ENCODE measurements around the gene IMMP1L. TPM values are rescaled to one million over a fixed set of nuclear protein-coding genes. Genes with fewer than 3 reads are reported as not detected.

The IMMP1L gene, protein sequence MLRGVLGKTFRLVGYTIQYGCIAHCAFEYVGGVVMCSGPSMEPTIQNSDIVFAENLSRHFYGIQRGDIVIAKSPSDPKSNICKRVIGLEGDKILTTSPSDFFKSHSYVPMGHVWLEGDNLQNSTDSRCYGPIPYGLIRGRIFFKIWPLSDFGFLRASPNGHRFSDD
- total RNA-seq, result 27.3 to 37.4 TPM (median 28.1 TPM) in 3 replicates

DNA sequence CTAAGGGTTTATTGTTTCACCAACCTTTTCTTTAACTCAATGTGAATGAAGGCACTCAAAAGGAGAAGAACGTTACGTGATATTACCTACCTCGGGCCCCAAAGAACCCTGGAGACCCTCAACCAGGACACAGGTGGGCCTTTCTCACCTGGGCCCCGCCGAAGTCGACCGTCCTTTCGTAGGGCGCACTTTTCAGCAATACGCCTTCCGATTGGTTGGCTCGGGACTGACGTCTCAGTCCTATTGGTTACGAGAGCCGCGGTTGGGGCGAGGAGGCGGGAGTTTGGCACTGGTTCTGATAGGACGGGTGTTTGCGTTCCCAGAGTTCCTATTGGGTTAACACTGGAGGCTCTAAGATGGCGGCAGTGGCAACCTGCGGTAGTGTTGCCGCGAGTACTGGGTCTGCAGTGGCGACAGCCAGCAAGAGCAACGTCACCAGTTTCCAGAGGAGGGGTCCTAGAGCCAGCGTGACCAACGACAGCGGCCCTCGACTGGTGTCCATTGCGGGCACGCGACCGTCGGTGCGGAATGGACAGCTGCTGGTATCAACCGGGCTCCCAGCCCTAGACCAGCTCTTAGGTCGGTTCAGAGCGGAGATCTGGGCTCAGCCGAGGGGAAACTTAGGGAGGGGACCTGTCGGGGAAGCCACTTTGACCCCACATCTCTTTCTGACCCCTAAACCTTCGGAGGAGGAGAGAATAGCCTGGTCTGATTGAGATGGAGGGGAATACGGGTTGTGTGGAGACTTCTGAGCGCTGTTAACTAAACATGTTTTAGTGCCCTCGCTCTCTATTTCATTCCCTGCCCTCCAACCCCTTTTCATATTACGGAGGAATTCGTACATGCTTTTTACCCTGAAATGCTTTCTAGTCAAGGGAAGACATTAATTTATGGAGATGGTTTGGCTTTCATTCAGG, at the start of gene IMMP1L, which contains the start of gene ELP4:
Gene IMMP1L, minus strand, starts transcription at position 194 of the 917 bp plus-strand sequence. CDS start 46,346 bp downstream, outside the sequence.
Gene ELP4, plus strand, starts transcription at position 339 of the 917 bp plus-strand sequence. Its CDS starts 18 bp downstream, at position 357.
- H3K27me3 Mint-ChIP-seq (ENCODE audit: low read depth), result no peaks in the 10 kb centered on the region

DNA sequence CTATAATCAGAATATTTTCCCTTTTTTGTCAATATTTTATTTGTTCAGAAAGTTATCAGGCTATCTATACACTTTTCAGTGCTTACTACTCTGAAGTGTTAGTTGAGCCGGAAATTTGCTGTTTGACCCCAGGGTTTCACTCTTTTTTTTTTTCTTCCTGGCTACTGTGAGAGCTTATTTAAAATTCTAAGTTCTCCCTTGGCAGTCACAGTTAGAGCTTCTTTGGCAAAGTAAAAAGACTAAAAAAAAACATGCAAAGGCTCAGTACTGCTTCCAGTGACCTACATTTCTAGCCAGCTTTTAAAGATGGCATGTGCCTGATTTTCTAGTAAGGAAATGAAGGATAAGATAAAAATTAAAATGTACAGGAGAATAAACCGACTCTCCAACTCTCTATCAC, 48.6 kb upstream of the IMMP1L start:
- no peaks in the 10 kb centered on the region for H3K4me1 Mint-ChIP-seq
- H3K4me3 Mint-ChIP-seq, result no peak overlapping the region
- H3K27me3 Mint-ChIP-seq (ENCODE audit: low read depth), result no peaks in the 10 kb centered on the region
- TF ChIP-seq, protein P1, sequence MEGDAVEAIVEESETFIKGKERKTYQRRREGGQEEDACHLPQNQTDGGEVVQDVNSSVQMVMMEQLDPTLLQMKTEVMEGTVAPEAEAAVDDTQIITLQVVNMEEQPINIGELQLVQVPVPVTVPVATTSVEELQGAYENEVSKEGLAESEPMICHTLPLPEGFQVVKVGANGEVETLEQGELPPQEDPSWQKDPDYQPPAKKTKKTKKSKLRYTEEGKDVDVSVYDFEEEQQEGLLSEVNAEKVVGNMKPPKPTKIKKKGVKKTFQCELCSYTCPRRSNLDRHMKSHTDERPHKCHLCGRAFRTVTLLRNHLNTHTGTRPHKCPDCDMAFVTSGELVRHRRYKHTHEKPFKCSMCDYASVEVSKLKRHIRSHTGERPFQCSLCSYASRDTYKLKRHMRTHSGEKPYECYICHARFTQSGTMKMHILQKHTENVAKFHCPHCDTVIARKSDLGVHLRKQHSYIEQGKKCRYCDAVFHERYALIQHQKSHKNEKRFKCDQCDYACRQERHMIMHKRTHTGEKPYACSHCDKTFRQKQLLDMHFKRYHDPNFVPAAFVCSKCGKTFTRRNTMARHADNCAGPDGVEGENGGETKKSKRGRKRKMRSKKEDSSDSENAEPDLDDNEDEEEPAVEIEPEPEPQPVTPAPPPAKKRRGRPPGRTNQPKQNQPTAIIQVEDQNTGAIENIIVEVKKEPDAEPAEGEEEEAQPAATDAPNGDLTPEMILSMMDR (IDR thresholded peaks at IDR 0.05; ENCODE audit: unreplicated experiment), result no peak
- peaks cover 4% of the 10 kb centered on the region for H3K36me3 Mint-ChIP-seq
- DNase-seq (ENCODE audit: low spot score in 2 of 2, unreplicated experiment in 2 of 2), result no peak
- no peak overlapping the region for H3K27ac Mint-ChIP-seq
- no peaks in the 10 kb centered on the region for H3K9me3 Mint-ChIP-seq

More for the DNA sequence above, at the start of gene IMMP1L, which contains the start of gene ELP4:
- Mint-ChIP-seq H3K9me3 (no peaks in the 10 kb centered on the region), H3K36me3 (peaks cover under 1% of the 10 kb centered on the region), H3K27ac (peak within 1 kb of the TSS; percentile 99), H3K4me3 (peak within 1 kb of the TSS; percentile 100), H3K4me1 (peaks cover 26% of the 10 kb centered on the region)
- TF ChIP-seq, protein P1 (IDR thresholded peaks at IDR 0.05; ENCODE audit: unreplicated experiment), result no peak
- peak; percentile 89 to 95 for DNase-seq (ENCODE audit: low spot score in 2 of 2, unreplicated experiment in 2 of 2)

DNA sequence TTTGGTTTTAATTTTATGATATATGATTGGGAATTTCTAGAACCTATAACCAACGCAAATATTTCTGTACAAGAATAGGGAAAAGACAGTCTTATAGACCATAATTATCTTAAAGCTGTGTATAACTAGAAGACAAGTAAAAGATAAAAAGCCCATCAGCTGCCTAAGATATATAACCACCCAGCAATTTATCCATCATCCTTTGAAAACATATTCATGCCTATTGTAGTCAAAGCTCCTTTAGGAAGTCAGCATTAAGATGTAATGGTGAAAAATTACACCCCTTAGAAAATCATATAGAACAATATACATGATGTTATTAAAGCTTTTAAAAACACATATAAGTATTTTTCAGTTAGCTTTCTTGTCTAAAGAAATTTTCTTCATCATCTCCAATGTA, 46.5 kb upstream of the IMMP1L start:
- TF ChIP-seq, protein P1 (IDR thresholded peaks at IDR 0.05; ENCODE audit: unreplicated experiment), result no peak
- no peaks in the 10 kb centered on the region for H3K4me1 Mint-ChIP-seq
- no peak overlapping the region for H3K27ac Mint-ChIP-seq
- no peaks in the 10 kb centered on the region for H3K27me3 Mint-ChIP-seq (ENCODE audit: low read depth)
- H3K9me3 Mint-ChIP-seq, result peaks cover 3% of the 10 kb centered on the region
- no peak overlapping the region for H3K4me3 Mint-ChIP-seq
- no peak for DNase-seq (ENCODE audit: low spot score in 2 of 2, unreplicated experiment in 2 of 2)
- H3K36me3 Mint-ChIP-seq, result peaks cover 8% of the 10 kb centered on the region

DNA sequence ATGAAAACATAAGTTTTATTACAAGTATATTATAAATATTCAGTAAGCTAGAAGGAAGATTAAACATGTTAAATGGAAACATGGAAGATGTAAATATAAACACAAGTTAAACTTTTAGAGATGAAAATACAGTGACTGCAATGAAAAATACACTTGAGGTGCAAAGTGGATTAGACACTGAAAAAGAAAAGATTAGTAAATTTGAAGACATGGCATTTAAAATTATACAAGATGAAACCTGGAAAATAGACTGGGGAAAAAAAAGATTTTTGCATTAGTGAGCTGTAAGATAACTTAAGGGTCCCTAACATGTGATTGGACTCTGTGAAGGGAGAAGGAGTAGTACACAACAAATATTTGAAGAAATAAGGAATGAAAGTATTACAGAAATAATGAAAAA, 33.4 kb upstream of the IMMP1L start:
- H3K27me3 Mint-ChIP-seq (ENCODE audit: low read depth), result no peaks in the 10 kb centered on the region
- no peak overlapping the region for H3K4me3 Mint-ChIP-seq
- peaks cover 33% of the 10 kb centered on the region for H3K36me3 Mint-ChIP-seq
- TF ChIP-seq, protein P1 (IDR thresholded peaks at IDR 0.05; ENCODE audit: unreplicated experiment), result no peak
- no peaks in the 10 kb centered on the region for H3K4me1 Mint-ChIP-seq
- peaks cover 33% of the 10 kb centered on the region for H3K9me3 Mint-ChIP-seq
- DNase-seq (ENCODE audit: low spot score in 2 of 2, unreplicated experiment in 2 of 2), result no peak
- no peak overlapping the region for H3K27ac Mint-ChIP-seq

DNA sequence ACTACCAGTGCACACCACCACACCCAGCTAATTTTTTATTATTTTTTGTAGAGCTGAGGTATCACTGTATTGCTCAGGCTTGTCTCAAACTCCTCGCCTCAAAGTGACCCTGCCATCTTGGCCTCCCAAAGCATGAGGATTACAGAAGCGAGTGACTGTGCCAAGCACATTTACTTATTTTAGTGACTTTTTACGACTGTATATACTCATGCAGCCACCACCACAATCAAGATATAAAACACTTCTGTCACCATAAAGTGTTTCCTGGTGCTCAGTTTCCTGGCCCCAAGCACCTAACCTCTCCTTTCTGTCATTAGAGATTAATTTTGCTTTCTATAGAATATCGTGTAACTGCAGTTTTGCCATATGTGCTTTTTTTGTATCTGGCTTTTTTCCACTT, 26.1 kb upstream of the IMMP1L start:
- no peak overlapping the region for H3K4me3 Mint-ChIP-seq
- H3K9me3 Mint-ChIP-seq, result no peaks in the 10 kb centered on the region
- peaks cover 10% of the 10 kb centered on the region for H3K36me3 Mint-ChIP-seq
- H3K4me1 Mint-ChIP-seq, result peaks cover 6% of the 10 kb centered on the region
- no peaks in the 10 kb centered on the region for H3K27me3 Mint-ChIP-seq (ENCODE audit: low read depth)
- TF ChIP-seq, protein P1 (IDR thresholded peaks at IDR 0.05; ENCODE audit: unreplicated experiment), result no peak
- H3K27ac Mint-ChIP-seq, result no peak overlapping the region
- DNase-seq (ENCODE audit: low spot score in 2 of 2, unreplicated experiment in 2 of 2), result no peak
